HG03457 (cell line): ENCODE data around the gene DLGAP1.

Source experiments
- ATAC-seq: cut with Tn5 transposase; IDR thresholded peaks from one replicate; pipeline ENCODE4 v1.9.1; 2021; ENCODE audit warnings: moderate number of reproducible peaks; ENCODE audit not compliant: unreplicated experiment

Gene DLGAP1

GRCh38 chr18:3463051-3463450 lies 992.1 kb downstream of the DLGAP1 start:
- ATAC-seq, result no peak

GRCh38 chr18:3461704-3462103 lies 993.4 kb downstream of the DLGAP1 start:
- no peak for ATAC-seq

- no peak for ATAC-seq
Measured at GRCh38 chr18:3460823-3461398, 994.2 kb downstream of the DLGAP1 start.

GRCh38 chr18:3458952-3459853 lies 995.9 kb downstream of the DLGAP1 start:
- no peak for ATAC-seq

GRCh38 chr18:3458378-3458777 lies 996.7 kb downstream of the DLGAP1 start:
- no peak for ATAC-seq

- no peak for ATAC-seq
Measured at GRCh38 chr18:3457261-3457724, 997.8 kb downstream of the DLGAP1 start.

GRCh38 chr18:3456686-3457069 lies 998.4 kb downstream of the DLGAP1 start:
- ATAC-seq, result no peak

- ATAC-seq, result no peak
Measured at GRCh38 chr18:3455907-3456685, 999.0 kb downstream of the DLGAP1 start.

- ATAC-seq, result no peak
Measured at GRCh38 chr18:3455090-3455635, 999.9 kb downstream of the DLGAP1 start.

- no peak for ATAC-seq
Measured at GRCh38 chr18:3454365-3455089, 1000.6 kb downstream of the DLGAP1 start.

GRCh38 chr18:3453540-3454364 lies 1001.4 kb downstream of the DLGAP1 start:
- ATAC-seq, result no peak

- ATAC-seq, result no peak
Measured at GRCh38 chr18:3452750-3453539, 1002.2 kb downstream of the DLGAP1 start.

- no peak for ATAC-seq
Measured at GRCh38 chr18:3451989-3452749, 1002.9 kb downstream of the DLGAP1 start.

- no peak for ATAC-seq
Measured at GRCh38 chr18:3451183-3451988, 1003.7 kb downstream of the DLGAP1 start.

- no peak for ATAC-seq
Measured at GRCh38 chr18:3450799-3451182, 1004.3 kb downstream of the DLGAP1 start.

- ATAC-seq, result no peak
Measured at GRCh38 chr18:3450012-3450798, 1004.9 kb downstream of the DLGAP1 start, which contains the start of gene TGIF1. TSS of gene TGIF1 (plus strand) at chr18:3450172. CDS start at chr18:3450490, 318 bp downstream.
